ENCODE data around the gene CCDC102A.

The CCDC102A gene

DNA sequence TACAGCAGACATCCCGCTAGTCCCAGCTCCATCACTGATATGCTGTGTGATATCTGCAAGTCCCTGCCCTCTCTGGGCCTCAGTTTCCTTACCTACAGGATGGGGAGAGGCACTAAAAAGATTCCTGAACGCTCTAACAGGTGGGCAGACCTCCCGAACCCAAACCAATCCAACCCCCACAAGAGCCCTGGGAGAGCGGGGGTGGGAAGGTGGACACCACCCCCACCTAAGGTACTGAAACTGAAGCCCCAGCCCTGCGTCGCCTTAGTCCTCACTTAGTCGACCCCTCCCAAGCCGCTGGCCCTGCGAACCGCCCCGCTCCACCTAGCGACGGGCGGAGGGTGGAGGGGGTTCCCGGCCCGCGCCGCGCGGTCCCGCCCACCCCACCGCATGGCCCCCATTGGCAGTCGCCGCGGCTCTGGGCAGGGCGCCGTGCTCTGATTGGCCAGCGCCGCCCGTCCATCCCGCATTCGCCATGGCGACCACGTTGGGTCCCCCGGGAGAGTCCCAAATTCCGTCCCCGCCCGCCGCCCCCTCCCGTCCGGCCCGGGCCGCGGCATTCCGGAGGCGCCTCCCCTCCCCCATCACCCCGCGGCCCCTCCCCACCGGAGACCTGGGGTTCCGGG lies 578 bp downstream of the CCDC102A start:
- peak; percentile 86 for DNase-seq

DNA sequence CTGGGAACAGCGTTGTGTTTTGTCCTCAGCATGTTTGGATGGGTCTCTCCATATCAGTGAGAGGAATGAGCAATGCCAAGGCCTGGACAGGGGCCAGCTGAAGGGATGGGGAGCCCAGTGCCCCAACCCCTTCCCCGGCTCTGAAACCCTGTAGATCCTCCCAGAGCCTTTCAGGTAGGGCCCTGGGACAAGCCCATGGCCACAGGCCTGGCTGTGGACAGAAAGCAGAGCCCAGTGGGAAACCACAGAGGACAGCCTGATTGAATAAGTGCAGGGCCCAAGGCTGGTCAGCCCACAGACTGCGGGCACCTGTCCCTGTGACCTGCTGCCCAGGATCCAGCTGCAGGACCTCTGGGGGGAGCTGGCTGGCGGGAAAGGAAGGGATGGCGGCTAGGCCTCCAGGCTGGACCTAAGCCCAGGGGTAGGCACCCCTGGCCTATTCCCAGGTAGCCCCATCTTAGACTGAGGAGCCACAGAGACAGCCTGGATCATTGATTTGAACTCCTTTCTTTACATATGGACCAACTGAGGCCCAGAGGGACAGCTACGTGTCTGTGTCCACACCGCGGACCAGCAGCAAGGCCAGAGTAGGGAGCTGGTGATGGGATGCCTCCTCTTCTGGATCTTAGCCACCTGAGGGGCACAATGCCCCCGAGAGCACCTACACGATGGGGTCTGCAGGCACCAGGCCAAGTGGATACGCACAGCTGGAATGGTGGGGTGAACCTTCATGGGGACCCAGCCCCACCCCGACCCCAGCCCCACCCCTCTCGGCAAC lies 1.3 kb downstream of the CCDC102A start:
- DNase-seq, result no peak

DNA sequence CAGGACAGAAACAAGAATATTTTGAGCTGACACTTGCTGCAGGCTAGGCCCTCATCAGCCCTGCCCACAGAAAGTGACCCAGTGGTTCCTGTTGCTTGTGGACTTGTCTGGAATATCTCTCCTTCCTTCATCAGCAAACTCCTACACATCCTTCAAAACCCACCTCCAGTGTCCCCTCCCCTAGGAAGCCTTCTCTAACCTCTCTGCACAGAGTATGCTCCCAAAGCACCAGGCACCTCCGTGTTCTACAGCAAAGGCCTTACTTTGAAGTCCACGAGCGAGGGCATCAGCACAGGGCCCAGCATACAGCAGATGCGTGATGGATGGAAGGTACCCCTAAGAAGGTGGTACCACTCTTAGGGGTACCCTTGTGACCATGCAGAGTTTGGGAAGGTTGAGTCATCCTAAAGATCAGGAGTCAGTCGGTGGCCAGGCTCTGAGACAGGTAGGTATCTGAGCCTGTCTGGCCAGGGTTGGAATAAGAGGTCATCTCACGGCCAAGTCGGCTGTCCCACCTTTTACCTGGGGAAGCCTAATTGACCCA lies 2.0 kb downstream of the CCDC102A start:
- DNase-seq, result no peak

DNA sequence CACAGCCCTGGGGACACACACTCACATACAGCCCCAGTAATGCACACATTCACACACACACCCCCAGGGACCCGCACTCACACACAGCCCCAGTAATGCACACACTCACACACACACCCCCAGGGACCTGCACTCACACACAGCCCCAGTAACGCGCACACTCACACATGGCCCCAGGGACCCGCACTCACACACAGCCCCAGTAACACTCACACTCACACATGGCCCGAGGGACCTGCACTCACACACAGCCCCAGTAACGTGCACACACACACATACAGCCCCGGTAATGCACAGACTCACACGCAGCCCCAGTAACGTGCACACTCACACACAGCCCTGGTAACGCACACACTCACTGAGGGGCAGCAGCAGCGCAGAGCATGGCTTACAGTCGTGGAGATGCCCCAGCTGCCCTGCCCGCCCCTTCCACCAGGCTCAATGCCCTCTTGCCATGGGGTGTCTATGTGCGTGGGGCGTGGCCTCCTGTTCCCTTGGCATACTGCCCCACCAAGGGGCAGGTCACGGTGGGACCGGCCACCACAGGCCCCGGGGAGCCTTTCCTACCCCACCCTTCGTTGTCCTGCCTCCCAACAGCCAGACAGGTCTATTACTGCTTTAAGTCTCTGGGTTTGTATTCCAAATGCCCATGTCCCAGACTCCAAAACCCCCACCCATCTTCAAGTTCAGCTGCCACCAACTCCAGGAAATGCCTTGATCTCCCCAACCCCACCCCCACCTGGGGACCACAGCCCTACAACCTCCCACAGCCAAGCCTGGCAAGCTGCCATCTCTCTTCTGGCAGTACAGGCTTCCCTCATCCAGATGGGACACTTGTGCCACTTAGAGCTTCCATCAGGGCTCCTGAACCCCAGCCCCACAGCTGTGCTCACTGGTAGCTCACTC lies 2.7 kb downstream of the CCDC102A start:
- DNase-seq, result no peak

DNA sequence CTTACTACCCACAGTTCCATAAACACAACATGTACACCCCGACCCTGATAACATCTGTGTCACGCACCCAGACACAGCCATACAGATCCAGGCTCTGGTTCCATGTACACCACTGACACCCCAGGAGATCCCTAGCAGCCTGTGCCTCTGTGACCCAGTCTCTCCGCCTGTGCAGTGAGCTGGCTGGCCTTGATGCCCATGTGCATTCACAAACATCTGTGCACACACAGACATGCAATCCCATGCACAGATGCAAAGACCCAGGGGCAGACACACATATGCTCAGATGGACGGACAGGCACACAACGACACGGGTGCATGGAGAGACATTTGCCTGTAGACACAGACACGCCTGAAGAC lies 4.1 kb downstream of the CCDC102A start:
- no peak for DNase-seq

DNA sequence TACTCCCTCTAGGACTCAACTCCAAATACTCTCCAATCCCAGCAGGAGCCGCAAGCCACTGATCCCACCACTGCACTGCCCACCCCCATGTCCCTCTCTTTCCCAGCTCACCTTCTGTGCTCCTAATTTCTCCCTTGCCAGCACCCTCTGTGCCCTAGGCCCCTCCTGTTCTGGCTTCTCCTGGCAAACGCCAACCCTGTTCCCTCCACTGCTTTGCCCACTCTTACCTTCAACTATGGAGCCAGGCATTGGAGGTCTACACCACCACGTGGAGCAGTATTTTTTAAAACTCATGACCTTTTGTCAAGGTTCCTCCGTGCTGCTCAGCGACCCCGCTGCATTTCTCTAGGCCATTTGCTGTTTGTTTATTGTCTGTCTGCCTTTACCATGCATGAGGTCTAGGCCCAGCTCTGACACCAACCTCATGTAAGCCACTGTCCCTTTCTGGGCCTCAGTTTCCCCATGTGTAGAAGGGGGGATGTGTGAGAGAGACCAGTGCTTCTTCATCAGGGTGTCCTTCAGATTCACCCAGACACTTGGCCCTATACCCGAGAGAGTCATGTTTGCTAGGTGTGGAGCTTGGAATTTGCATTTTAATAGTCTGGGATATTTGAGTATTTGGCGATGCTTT lies 4.6 kb downstream of the CCDC102A start:
- no peak for DNase-seq

DNA sequence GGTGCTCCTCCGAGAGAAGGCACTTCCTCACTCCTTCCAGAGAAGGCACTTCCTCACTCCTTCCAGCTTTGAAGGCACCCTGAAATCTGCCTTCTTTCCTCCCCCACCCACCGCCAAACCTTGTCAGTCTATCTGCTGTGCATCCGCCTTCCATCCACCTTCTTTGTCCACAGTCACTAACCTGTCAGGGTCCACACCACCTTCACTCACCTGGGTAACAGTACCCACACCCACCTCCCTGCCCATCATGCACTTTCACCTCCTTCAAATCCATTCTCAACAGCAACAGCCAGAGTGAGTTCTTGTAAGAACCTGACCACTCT lies 5.2 kb downstream of the CCDC102A start:
- DNase-seq, result no peak

DNA sequence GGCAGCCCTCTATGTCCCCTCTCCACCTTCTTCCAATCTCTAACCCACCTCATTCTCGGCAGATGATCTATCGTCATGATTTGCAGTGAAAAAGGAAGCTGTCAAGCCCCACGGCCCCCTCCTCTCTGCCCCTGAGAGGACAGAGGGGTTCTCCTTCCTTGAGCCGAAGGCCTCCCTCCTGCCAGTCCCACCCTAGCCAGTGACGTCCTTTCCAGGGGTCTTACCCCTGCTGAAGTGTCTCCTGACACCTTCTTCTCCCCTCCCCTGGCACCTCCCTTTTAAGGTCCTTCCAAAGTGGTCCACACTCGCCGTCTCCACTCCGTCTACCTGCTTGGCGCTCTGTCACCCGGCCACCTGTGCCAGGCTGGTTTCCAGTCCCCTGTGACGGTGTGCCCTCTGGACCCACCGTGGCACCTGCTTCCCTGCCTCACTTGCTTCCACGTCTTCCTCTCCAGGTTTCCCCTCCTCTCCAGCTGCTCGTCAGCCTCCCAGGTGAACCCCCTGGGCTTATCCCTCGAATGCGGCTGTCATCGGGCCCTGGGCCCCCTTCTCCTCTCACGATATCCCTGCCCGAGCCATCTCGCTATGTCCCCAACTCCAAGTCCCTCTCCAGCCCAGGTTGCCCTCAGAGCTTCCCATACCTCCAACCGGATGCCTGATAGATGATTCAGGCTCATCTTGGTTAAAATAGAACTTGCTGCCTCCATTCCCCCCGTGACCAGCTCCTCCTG lies 5.7 kb downstream of the CCDC102A start:
- no peak for DNase-seq

DNA sequence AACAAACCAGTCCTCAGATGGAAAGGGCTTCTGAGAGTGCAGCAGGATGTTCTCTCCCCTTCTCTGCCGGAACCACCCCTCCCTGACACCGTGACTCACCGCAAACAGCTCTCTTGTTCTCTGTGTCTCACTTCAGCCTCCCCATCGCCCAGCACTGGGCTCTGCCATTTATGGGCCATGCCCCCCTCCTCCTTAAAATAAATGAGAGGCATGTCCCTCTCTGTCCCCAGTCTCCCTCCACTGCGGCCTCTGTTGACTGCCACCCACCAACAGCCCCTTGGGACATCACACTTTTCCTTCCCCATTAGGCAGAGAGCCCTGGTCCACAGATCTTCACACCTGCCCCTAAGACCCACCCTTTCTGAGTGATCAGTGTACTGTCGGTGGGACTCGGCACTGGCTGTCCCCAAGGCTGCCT lies 6.3 kb downstream of the CCDC102A start:
- peak; percentile 67 for DNase-seq

DNA sequence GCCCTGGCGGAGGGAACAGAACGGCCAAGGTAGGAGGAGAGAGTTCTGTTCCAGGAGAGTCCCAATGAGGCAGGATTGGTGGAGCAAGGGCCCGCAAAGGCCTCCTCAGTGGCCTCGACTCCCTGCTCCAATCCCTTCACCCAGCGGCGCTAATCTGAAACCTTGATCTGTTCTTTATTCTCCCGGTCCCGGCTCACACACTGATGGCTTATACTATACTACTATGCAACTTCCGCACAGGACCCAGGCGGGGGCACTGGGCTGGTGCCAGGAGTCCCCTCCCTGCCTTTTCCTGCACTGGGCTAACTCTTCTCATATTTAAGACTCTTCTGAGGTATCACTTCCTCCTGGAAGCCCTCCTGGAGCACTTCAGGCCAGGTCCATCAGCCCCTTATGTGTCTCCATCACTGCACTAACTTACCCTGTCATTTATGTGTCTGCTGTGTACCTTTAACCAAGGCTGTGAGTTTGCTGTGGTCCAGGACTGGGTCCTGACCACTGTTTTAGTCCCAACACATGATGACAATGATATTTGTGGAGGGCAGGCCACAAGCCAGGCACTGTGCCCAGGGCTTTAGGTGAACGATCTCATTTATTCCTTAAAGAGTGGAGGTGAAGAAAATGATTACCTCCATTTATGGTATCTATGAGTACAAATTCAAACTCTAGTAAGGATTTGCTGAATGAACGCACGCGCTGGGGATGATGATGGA lies 6.8 kb downstream of the CCDC102A start:
- no peak for DNase-seq

DNA sequence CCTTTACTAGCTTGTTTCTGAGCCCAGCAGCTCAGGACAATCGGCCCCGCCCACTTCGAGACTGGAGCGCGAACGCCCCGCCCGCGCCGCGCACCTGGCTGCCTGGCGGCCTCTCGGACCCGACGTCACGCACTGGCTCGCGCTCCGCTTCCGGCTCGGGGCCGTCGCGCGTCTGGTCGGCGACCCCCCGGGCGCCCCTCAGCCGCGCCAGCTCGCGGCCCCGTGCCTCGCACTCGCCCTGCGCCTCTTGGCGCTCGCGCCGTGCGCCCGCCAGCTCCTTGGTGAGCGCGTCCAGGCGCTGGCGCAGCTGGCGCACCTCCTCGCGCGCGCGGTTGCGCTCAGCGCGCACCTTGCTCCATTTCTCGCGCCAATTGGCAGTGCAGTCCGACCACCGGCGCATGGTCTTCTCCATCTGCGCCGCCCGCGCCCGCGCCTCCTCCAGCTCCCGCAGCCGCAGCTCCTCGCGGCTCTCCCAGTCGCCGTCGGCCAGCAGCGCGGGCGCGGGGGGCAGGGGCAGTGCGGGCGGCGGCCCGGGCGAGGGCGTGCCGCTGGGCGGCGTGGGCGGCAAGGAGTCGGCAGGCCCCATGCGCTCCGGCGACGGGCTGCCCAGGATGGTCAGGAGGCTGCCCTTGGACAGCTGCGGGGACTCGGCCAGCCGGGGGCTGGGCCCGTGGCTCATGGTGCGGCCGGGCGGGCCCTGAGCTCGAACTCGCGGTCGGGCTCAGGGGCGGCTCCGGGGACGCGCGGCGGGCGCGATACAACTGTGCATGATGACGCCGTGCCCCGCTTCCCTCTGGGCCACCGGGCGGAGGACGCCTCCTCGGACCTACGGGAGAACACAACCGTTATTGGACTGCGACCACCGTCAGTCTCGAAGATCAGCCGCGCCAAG lies 7.6 kb downstream of the CCDC102A start:
- DNase-seq, result no peak

DNA sequence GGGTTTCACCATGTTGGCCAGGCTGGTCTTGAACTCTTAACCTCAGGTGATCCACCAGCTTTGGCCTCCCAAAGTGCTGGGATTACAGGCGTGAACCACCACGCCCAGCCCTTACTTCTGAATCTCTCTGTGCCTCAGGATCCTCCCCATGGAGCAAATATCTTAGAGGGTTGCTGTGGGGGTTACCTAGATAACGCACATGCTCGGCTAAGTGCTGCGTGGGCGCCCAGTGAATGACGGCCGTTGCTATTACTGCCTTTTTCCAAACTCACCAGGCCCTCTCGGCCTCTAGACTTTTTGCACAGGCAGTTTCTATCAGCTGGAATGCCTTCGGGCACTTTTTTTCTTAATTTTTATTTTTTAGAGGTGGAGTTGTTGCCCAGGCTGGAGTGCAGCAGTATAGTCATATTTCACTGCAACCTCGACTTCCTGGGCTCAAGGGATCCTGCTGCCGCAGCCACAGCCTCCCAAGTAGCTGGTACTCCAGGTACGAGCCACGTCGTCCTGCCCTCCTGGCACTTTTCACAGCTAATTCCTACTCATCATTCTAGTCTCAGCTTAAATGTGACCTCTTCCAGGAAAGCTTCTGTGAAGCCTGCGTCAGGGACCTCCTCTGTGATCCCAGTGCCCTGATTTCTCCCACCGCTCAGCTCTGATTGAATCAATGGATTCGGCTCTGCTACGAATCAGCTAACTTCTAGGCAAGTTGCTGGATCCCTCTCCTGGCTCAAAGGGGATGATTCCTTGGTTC lies 8.6 kb downstream of the CCDC102A start:
- DNase-seq, result no peak

DNA sequence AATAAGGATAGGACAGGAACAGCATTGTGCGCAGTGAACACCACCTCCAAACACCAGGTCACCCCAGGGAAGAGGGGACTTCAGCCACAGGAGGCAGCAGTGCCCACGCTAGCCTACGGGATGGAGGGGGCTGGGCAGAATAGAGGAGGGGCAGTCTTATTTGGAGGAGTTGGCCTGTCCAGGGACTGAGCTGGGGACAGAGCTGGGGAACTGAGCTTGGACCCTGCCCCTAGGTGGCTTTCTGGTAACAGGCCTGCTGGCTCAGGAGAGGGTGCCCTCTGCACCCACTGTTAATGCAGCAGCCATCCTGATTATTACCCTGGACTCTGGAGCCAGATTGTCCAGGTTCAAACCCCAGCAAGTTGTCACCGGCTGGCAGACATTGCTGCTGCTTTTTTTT lies 9.3 kb downstream of the CCDC102A start:
- no peak for DNase-seq

DNA sequence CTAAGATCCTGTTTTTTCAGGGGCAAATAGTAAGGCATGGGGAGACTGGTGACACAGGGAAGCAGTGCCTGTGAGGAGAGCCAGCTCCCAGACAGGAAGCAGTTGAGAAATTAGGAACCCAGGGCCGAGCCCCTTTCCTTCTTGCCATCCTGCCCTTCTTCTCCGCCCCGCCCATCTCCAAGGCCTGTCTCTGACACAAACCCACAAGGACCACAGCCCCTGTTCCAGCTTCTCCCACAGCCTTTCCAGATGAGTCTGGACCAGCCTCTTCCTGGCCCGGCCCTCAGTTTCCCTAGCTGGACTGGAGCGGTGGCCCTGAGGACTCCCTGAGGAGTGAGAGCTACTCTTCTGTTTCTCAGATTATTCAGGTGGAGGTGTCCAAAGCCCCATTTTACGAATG lies 9.9 kb downstream of the CCDC102A start:
- no peak for DNase-seq

DNA sequence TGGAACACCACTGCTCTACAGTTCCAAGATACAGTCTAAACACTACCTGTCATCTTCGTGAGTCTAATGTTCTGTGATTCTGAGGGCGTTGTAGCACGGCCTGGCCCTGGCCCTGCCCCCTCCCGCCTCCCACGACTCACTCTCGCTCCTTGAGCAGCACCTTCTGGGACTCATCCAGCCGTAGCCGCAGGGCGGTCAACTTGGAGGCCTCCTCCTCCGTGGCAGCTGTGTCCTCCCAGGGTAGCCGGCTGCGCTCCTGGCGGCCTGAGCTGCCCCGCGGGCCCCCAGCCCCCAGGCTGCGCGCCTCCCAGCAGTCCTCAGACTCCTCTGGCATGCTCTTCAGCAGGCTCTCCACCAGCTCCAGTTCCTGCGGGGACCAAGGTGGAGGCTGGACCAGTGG lies 10.6 kb downstream of the CCDC102A start:
- no peak for DNase-seq

DNA sequence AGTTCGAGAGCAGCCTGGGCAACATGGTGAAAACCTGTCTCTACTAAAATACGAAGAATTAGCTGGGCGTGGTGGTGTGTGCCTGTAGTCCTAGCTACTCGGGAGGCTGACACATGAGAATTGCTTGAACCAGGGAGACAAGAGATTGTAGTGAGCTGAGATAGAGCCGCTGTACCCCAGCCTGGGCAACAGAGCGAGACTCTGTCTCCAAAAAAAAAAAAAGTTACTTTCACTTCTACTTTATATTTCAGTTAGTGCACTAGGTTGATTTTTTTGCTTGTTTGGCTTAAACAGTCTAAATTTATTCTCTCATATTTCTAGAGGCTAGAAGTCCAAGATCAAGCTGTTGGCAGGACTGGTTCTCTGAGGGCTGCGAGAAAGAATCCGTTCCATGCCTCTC lies 13.4 kb downstream of the CCDC102A start:
- no peak for DNase-seq

DNA sequence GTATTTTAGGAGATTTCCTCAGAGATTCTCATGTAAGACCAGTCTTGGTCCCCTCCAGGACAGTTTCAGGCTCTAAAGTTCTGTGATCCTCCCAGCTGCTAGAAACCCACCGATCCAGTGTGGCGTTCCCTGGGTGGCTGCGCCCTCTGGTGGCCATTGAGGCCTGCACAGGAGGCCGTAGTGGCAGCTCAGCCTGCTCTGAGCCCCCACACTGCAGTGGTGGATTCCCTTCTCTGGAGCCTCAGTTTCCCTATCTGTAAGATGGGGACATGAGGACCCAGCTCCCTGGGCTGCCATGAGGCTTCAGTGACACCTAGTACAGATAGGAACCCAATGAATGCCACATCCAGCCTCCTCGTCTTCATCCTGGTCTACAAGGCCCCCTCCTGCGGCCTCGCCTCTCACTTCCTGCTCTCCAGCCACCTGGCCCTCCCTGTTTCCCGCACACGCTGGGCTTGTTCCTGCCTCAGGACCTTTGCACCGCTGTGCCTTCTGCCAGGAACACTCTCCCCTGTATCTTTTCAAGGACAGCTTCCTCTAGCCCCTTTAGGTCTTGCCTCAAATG lies 16.5 kb downstream of the CCDC102A start:
- peak; percentile 78 for DNase-seq

DNA sequence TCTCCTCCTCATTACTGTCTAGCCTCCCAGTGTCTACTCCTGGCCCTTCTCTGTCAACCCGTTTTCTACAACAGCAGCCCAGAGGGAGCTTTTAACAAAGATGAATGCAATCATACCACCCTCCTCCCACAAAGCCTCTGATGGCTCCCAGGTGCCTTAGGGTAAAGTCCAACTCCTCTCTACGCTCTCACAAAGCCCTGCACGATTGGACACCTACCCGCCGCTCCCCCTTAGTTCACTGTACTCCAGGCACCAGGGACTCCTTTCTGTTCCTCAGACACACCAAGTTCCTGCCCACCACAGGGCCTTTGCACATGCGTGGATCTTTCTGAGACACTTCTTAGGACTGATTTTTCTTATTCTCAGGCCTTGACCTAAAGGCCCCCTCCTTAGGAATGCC lies 17.4 kb downstream of the CCDC102A start:
- no peak for DNase-seq

DNA sequence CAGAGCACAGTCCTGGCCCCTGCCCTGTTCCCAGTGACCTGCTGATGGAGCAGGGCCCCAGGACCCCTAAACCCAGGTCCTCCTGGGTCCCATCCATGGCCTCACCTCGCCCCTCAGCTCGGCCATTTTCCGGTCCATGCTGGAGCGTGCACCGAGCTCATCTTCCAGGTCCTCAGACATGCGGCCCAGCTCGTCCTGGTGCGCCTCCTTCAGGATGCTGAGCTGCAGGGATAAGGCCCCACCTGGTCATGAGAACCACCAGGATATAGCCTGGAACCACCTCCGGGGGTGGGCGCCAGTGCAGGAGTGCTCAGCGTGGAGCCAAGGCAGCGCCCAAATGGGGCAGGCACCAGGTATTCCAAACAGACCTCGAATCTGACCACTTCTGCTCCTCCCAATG lies 17.9 kb downstream of the CCDC102A start:
- DNase-seq, result no peak

Data from activated T-cell treated with anti-CD3 and anti-CD28 coated beads for 4 hours (primary cell).